ENCODE measurements around the gene KIF5B. TPM values are rescaled to one million over a fixed set of nuclear protein-coding genes. Genes with fewer than 3 reads are reported as not detected.
"Not testable (repeated sequence)": the region's sequence is repeated elsewhere in the genome, so short reads cannot be mapped to it uniquely, and the experiment has no call there.

The KIF5B gene
- total and polyA plus RNA-seq, 2 donors from 2014 or later: 26.9 to 77.2 TPM

- H3K27ac ChIP-seq (ENCODE audit: low read depth in 2 of 2, low read length in 2 of 2): no peak overlapping the region
- TF ChIP-seq CTCF (IDR thresholded peaks at IDR 0.05; ENCODE audit: borderline replicate concordance, extremely low read depth, insufficient read depth): no peak
- FAIRE-seq: no peak
- no peaks in the 10 kb centered on the region for H3K27me3 ChIP-seq (ENCODE audit: control insufficient read depth, insufficient read depth, low read length)
- no peak overlapping the region for H3K4me3 ChIP-seq (ENCODE audit: low read length in 3 of 3)
- no peaks in the 10 kb centered on the region for H3K36me3 ChIP-seq (ENCODE audit: control insufficient read depth in 2 of 3, insufficient read depth in 3 of 3, low read length in 3 of 3)
- no peaks in the 10 kb centered on the region for H3K4me1 ChIP-seq (ENCODE audit: control insufficient read depth in 2 of 3, insufficient read depth in 2 of 3, low read depth in 1 of 3, low read length in 3 of 3)
- no peaks in the 10 kb centered on the region for H3K9me3 ChIP-seq (ENCODE audit: control insufficient read depth in 2 of 3, insufficient read depth in 1 of 3, low read length in 3 of 3)
- no peak overlapping the region for H3K9ac ChIP-seq (ENCODE audit: low read length in 3 of 3)
- intact Hi-C loops (cut with DNase I): no loop called here
- DNase-seq: no peak
These were observed 48.6 kb upstream of the KIF5B start for GRCh38 chr10:32104622-32105509.

- intact Hi-C loops (cut with DNase I): no loop called here
- FAIRE-seq (no peak), DNase-seq (no peak)
- Histone ChIP-seq H3K9ac (ENCODE audit: low read length in 3 of 3) (no peak overlapping the region), H3K4me3 (ENCODE audit: low read length in 3 of 3) (no peak overlapping the region), H3K9me3 (ENCODE audit: control insufficient read depth in 2 of 3, insufficient read depth in 1 of 3, low read length in 3 of 3) (no peaks in the 10 kb centered on the region), H3K36me3 (ENCODE audit: control insufficient read depth in 2 of 3, insufficient read depth in 3 of 3, low read length in 3 of 3) (no peaks in the 10 kb centered on the region), H3K27ac (ENCODE audit: low read depth in 2 of 2, low read length in 2 of 2) (no peak overlapping the region), H3K4me1 (ENCODE audit: control insufficient read depth in 2 of 3, insufficient read depth in 2 of 3, low read depth in 1 of 3, low read length in 3 of 3) (no peaks in the 10 kb centered on the region), H3K27me3 (ENCODE audit: control insufficient read depth, insufficient read depth, low read length) (no peaks in the 10 kb centered on the region)
- TF ChIP-seq CTCF (IDR thresholded peaks at IDR 0.05; ENCODE audit: borderline replicate concordance, extremely low read depth, insufficient read depth): no peak
These were observed 48.0 kb upstream of the KIF5B start for GRCh38 chr10:32104181-32104580.

GRCh38 chr10:32103721-32104120 lies 47.5 kb upstream of the KIF5B start:
- intact Hi-C loops (cut with DNase I): no loop called here
- TF ChIP-seq CTCF (IDR thresholded peaks at IDR 0.05; ENCODE audit: borderline replicate concordance, extremely low read depth, insufficient read depth): no peak

GRCh38 chr10:32098566-32099259 lies 42.5 kb upstream of the KIF5B start:
- H3K27ac ChIP-seq (ENCODE audit: low read depth in 2 of 2, low read length in 2 of 2); H3K27me3 ChIP-seq (ENCODE audit: control insufficient read depth, insufficient read depth, low read length); intact Hi-C loops (cut with DNase I); H3K4me3 ChIP-seq (ENCODE audit: low read length in 3 of 3); H3K9me3 ChIP-seq (ENCODE audit: control insufficient read depth in 2 of 3, insufficient read depth in 1 of 3, low read length in 3 of 3); DNase-seq; H3K36me3 ChIP-seq (ENCODE audit: control insufficient read depth in 2 of 3, insufficient read depth in 3 of 3, low read length in 3 of 3); FAIRE-seq; H3K4me1 ChIP-seq (ENCODE audit: control insufficient read depth in 2 of 3, insufficient read depth in 2 of 3, low read depth in 1 of 3, low read length in 3 of 3); H3K9ac ChIP-seq (ENCODE audit: low read length in 3 of 3): not testable (repeated sequence)

More at GRCh38 chr10:32103721-32104120, 47.5 kb upstream of the KIF5B start:
- H3K9ac ChIP-seq (ENCODE audit: low read length in 3 of 3): no peak overlapping the region
- no peaks in the 10 kb centered on the region for H3K27me3 ChIP-seq (ENCODE audit: control insufficient read depth, insufficient read depth, low read length)
- FAIRE-seq: no peak
- DNase-seq: no peak
- H3K4me1 ChIP-seq (ENCODE audit: control insufficient read depth in 2 of 3, insufficient read depth in 2 of 3, low read depth in 1 of 3, low read length in 3 of 3): no peaks in the 10 kb centered on the region
- H3K9me3 ChIP-seq (ENCODE audit: control insufficient read depth in 2 of 3, insufficient read depth in 1 of 3, low read length in 3 of 3): no peaks in the 10 kb centered on the region
- H3K36me3 ChIP-seq (ENCODE audit: control insufficient read depth in 2 of 3, insufficient read depth in 3 of 3, low read length in 3 of 3): no peaks in the 10 kb centered on the region
- no peak overlapping the region for H3K4me3 ChIP-seq (ENCODE audit: low read length in 3 of 3)
- H3K27ac ChIP-seq (ENCODE audit: low read depth in 2 of 2, low read length in 2 of 2): no peak overlapping the region
